ENCODE data around the gene UBAP1L. TPM values are rescaled to one million over a fixed set of nuclear protein-coding genes. Genes with fewer than 3 reads are reported as not detected.

The UBAP1L gene
- total and polyA plus RNA-seq, 8 donors = 2.7 to 12.4 (median 9.4) TPM

GRCh38 chr15:65082303-65082953, 32.6 kb downstream of the UBAP1L start:
- Histone ChIP-seq H3K4me3 (no peak overlapping the region), H3K9me3 (no peaks in the 10 kb centered on the region), H3K4me1 (peaks cover 30 to 43% of the 10 kb centered on the region in 2 donors), H3K27ac (peak overlapping the region in 1 of 2 donors; percentile 33), H3K27me3 (peaks cover 1 to 37% of the 10 kb centered on the region in 2 donors), H3K36me3 (no peaks in the 10 kb centered on the region)
- no peak for TF ChIP-seq CTCF (IDR thresholded peaks at IDR 0.05)
- no peak for DNase-seq
- intact Hi-C loops (cut with DNase I) = no loop called here
- peak; percentile 54 for ATAC-seq

- Histone ChIP-seq H3K36me3 (no peaks in the 10 kb centered on the region), H3K27ac (peak overlapping the region in 1 of 2 donors; percentile 33), H3K4me3 (no peak overlapping the region), H3K4me1 (peaks cover 26 to 36% of the 10 kb centered on the region in 2 donors), H3K27me3 (peaks cover 5 to 44% of the 10 kb centered on the region in 2 donors), H3K9me3 (no peaks in the 10 kb centered on the region)
- TF ChIP-seq CTCF (IDR thresholded peaks at IDR 0.05) = no peak
- intact Hi-C loops (cut with DNase I) = no loop called here
- DNase-seq = no peak
- no peak for ATAC-seq
Observed at GRCh38 chr15:65081758-65082157, 33.2 kb downstream of the UBAP1L start.

GRCh38 chr15:65081270-65081669, 33.7 kb downstream of the UBAP1L start:
- Histone ChIP-seq H3K27me3 (peaks cover 5 to 48% of the 10 kb centered on the region in 2 donors), H3K4me3 (no peak overlapping the region), H3K9me3 (no peaks in the 10 kb centered on the region), H3K27ac (no peak overlapping the region), H3K4me1 (peaks cover 26 to 32% of the 10 kb centered on the region in 2 donors), H3K36me3 (no peaks in the 10 kb centered on the region)
- no peak for DNase-seq
- TF ChIP-seq CTCF (IDR thresholded peaks at IDR 0.05) = no peak
- ATAC-seq = peak; percentile 62
- intact Hi-C loops (cut with DNase I) = no loop called here

- peaks cover 16 to 17% of the 10 kb centered on the region in 2 donors for H3K4me1 ChIP-seq
- H3K9me3 ChIP-seq = no peaks in the 10 kb centered on the region
- intact Hi-C loops (cut with DNase I) = no loop called here
- TF ChIP-seq CTCF (IDR thresholded peaks at IDR 0.05) = no peak
- H3K36me3 ChIP-seq = no peaks in the 10 kb centered on the region
- ATAC-seq = no peak
- no peak overlapping the region for H3K27ac ChIP-seq
- H3K27me3 ChIP-seq = peaks cover 5 to 54% of the 10 kb centered on the region in 2 donors
- H3K4me3 ChIP-seq = no peak overlapping the region
- DNase-seq = no peak
Observed at GRCh38 chr15:65079580-65079979, 35.4 kb downstream of the UBAP1L start.

- Histone ChIP-seq H3K9me3 (no peaks in the 10 kb centered on the region), H3K4me1 (peaks cover 15 to 16% of the 10 kb centered on the region in 2 donors), H3K27me3 (peaks cover 5 to 46% of the 10 kb centered on the region in 2 donors), H3K36me3 (no peaks in the 10 kb centered on the region), H3K27ac (no peak overlapping the region), H3K4me3 (no peak overlapping the region)
- DNase-seq (peak in 2 of 4 donors; percentile 55 to 88), ATAC-seq (peak; percentile 73)
- intact Hi-C loops (cut with DNase I) = no loop called here
- peak; percentile 34 to 46 for TF ChIP-seq CTCF (IDR thresholded peaks at IDR 0.05)
Observed at GRCh38 chr15:65077981-65078352, 37.0 kb downstream of the UBAP1L start.

Measured in left lung (tissue), 10 donors.